Measurements from ENCODE around the gene NEURL4.

NEURL4 gene

DNA sequence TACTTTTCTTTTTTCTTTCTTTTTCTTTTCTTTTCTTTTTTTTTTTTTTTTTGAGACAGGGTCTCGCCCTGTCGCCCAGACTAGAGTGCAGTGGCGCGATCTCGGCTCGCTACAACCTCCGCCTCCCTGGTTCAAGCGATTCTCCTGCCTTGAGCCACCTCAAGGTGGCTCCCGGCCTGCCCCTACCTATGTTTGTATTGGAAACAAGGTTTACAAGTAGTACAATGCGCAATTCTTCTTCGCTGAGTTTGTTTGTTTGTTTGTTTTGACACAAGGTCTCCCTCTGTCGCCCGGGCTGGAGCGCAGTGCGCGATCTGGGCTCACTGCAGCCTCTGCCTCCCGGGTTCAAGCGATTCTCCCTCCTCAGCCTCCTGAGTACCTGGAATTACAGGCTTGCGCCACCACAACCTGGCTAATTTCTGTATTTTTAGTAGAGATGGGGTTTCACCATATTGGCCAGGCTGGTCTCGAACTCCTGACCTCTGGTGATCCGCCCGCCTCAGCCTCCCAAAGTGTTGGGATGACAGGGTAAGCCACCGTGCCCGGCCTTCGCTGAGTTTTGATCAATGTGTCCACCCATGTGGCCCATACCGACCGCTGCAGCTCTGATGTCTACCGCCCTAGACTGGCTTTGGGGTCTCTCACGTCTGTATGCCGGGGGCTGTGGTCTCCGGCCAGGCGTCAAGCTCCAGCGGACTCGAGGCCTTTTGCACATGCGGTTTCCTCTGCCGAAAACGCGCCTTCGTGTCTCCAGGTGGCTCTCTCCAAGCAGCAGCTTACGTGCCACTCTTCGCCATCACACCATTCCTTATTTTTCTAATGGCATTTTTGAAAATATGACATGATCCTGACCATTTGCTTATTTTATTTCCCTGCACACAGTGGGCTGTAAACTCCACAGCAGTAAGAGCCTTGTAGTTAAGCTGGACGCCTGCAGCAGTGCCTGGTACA, 33.6 kb downstream of the NEURL4 start:
- no peak overlapping the region for H3K4me3 ChIP-seq (ENCODE audit: low read depth, low read length)
- DNase-seq (ENCODE audit: low read depth) = no peak
- TF ChIP-seq, protein P1, sequence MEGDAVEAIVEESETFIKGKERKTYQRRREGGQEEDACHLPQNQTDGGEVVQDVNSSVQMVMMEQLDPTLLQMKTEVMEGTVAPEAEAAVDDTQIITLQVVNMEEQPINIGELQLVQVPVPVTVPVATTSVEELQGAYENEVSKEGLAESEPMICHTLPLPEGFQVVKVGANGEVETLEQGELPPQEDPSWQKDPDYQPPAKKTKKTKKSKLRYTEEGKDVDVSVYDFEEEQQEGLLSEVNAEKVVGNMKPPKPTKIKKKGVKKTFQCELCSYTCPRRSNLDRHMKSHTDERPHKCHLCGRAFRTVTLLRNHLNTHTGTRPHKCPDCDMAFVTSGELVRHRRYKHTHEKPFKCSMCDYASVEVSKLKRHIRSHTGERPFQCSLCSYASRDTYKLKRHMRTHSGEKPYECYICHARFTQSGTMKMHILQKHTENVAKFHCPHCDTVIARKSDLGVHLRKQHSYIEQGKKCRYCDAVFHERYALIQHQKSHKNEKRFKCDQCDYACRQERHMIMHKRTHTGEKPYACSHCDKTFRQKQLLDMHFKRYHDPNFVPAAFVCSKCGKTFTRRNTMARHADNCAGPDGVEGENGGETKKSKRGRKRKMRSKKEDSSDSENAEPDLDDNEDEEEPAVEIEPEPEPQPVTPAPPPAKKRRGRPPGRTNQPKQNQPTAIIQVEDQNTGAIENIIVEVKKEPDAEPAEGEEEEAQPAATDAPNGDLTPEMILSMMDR (IDR thresholded peaks at IDR 0.05; ENCODE audit: control insufficient read depth, extremely low read depth, insufficient read depth) = no peak

DNA sequence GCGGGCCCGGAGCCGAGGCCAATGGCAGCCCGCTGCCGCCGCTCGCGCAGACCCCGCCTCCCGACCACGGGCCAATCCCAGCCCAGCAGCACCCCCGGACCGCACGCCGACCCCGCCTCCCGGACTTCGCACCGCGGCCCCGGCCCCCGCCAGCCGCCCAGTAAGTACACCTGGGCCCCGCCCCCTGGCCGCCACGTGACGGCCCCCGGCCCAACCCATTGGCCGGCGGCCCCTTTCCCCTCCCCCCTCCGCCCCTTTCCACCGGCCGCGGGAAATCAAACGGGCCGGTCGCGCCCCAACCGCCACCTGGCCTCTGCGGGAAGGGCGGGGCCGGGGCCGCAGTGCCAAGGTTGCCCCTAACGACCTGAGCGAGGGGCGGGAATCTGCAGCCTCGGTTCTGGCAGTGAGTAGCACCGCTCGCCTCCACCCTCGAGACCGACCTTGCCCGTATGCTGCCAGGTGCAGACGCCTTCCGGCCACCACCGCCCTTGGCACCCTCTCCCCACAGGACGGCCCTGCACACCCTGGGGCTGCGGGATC, 34.5 kb downstream of the NEURL4 start, which contains the start of gene YBX2:
TSS of gene YBX2 (minus strand) at position 26 of the 540 bp plus-strand sequence. CDS start 139 bp downstream, outside the sequence.
- TF ChIP-seq, protein P1 (IDR thresholded peaks at IDR 0.05; ENCODE audit: control insufficient read depth, extremely low read depth, insufficient read depth) = no peak
- no peak for DNase-seq (ENCODE audit: low read depth)
- H3K4me3 ChIP-seq (ENCODE audit: low read depth, low read length) = no peak within 1 kb of the TSS

DNA sequence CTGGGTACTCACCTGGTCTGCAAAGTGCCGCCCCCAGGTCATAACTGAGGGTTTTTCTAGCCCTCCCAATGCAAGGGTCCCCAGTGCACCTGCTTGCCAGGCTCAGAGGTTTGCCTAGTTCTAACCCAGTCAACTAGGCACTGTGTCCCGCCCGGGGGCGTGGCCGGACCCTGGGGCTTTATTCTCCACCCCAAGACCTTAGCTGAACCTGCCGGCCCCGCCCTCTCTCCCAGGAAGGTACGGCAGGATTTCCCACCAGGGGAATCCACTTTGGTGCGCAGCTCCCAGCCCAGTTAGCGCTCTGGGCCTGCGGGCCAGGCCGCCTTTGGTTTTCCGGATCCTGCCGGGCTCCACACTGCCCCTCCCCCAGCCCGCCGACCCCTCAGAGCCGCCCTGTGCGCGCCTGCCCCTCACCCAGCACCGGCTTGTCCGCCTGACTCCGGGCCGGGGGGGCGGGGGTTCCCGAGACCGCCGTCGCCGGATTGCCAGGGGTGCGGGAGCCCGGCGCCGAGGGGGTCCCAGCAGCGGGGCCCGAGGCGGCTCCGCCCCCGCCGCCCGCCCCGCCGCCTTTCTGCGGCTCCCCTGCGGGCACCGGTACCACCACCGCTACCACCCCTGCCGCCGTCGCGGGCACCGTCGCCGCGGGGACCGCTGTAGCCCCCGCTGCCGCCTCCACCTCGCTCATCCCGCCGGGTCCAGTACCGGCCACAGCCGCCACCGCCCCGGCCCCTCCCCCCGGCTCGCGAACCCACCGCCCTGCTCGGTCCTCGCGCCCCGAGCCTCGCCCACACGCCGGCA, 35.1 kb downstream of the NEURL4 start:
- no peak for DNase-seq (ENCODE audit: low read depth)
- TF ChIP-seq, protein P1 (IDR thresholded peaks at IDR 0.05; ENCODE audit: control insufficient read depth, extremely low read depth, insufficient read depth) = no peak
- no peak overlapping the region for H3K4me3 ChIP-seq (ENCODE audit: low read depth, low read length)

DNA sequence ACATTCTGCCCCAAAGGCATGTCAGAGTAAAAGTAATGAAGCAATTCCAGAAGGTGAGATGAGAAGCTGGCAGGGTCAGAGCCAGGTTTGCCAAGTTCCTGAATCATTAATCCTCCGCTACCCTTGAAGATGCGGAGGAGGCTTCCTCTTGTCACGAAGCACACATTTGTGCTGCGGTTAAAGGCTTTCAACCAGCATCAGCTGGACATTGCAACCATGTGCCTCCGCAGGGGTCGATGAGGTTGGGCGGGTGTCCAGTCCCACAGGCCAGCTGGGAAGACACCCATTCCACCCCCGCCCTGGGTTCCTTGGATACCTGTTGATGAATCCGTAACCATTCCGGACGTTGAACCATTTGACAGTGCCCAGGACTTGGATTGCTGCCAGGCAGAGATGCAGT, 36.0 kb downstream of the NEURL4 start:
- H3K4me3 ChIP-seq (ENCODE audit: low read depth, low read length) = no peak overlapping the region
- TF ChIP-seq, protein P1 (IDR thresholded peaks at IDR 0.05; ENCODE audit: control insufficient read depth, extremely low read depth, insufficient read depth) = no peak
- DNase-seq (ENCODE audit: low read depth) = no peak

DNA sequence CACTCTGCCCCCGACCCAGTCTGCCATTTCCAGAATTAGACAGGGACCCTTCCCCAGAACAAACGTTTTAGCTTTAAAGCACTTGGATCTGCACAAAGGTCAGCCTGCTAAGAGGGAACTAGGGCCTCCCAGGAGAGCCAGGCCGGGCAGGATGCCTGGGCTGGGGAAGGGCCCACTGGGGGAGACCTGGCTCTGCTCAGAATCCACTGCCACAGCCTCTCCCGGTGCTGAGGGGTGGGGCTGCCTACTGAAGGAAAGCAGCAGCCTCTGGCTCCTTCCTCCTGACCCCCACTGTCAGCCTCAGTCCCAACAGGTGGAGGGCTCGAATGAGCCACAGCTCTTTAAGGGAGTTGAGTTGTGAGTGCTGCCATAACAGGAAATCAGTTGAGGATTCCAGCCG, 36.4 kb downstream of the NEURL4 start:
- H3K4me3 ChIP-seq (ENCODE audit: low read depth, low read length) = no peak overlapping the region
- no peak for DNase-seq (ENCODE audit: low read depth)

DNA sequence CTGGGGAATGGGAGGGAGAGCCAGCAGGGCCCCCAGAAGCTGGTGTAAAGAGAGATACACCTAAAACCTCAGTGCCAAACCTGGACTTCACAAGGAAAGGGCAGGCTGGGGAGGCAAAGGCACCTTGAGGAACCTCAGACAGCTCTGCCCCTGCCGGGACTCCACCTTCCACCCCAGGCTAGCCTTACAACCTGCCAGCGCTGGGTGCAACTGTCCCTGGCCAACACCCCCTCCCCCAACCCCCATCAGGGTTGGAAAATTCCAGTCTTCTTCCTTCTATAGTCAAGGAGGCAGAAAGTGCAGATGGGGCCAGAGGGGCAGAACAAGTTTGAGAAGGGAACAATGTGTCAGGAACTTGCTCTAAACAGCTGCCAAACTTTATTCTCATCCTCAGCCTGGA, 36.9 kb downstream of the NEURL4 start:
- no peak overlapping the region for H3K4me3 ChIP-seq (ENCODE audit: low read depth, low read length)
- DNase-seq (ENCODE audit: low read depth) = no peak
- TF ChIP-seq, protein P1 (IDR thresholded peaks at IDR 0.05; ENCODE audit: control insufficient read depth, extremely low read depth, insufficient read depth) = no peak

More for the DNA sequence above, 36.4 kb downstream of the NEURL4 start:
- TF ChIP-seq, protein P1 (IDR thresholded peaks at IDR 0.05; ENCODE audit: control insufficient read depth, extremely low read depth, insufficient read depth) = no peak
